Epithelial cell of proximal tubule (primary cell): Measurements from ENCODE around the gene WASHC4. TPM values are rescaled to one million over a fixed set of nuclear protein-coding genes. Genes with fewer than 3 reads are reported as not detected.

Experiments
- DNase-seq: peaks from one replicate; pipeline ENCODE4 v3.0.0-alpha.2; 2011; ENCODE audit warnings: low read depth
- H3K4me3 ChIP-seq: 2 replicates; pipeline ENCODE4 v1.5.1; 2011; ENCODE audit warnings: low read depth, mild to moderate bottlenecking, low read length
- CTCF ChIP-seq: conservative IDR thresholded peaks from 2 replicates; pipeline ENCODE4 v1.5.1; 2012; ENCODE audit warnings: low read depth, mild to moderate bottlenecking, low read length
- total RNA-seq: library from RNA; depleted of rRNA; stranded (reverse); fragments of >200 nt; gene quantifications from 2 replicates; pipeline ENCODE4 v1.2.3, GENCODE V29; 2015

Gene WASHC4
- 31.0 and 47.5 TPM in 2 replicates for total RNA-seq

DNA sequence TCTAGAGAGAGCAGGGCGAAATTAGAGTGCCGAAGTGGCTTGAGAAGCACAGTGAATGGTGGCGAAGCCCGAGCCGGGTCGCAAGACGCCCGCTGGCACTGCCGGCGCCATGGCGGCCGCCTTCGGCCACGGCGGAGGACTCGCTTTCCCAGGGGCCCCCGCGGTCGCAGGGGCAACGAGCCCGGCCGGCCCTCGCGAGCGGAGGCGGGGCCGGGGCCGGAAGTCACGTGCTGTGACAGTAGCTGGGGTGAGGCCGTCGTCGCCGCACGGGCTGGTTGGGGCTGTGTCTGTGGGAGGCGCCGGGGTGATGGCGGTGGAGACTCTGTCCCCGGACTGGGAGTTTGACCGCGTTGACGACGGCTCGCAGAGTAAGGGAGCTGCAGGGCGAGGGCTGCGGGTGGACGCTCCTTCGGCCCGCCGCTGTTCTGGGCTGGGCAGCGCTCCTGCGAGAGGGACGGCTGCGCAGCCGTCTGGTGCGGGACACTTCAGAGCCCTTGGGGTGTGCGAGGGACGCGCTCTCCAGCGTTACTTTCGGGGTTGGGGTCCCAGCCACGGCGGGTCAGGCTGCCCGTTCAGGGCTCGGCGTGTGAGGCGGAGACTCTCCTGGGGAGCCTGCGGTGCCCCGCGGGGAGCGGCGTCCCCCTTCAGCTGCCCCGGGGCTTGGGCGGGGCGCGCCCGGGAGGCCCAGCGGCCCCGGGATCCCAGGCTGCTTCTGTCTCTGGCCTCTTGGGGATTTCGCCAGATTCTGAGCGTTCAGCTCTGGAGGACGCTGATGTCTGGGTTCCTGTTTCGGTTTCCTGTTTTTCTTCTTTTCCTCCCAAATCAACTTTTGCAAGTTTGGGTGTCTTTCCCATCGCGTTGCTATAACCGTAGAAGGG, at the start of gene WASHC4:
Gene WASHC4, plus strand, starts transcription at position 238 of the 878 bp plus-strand sequence. Its CDS starts 70 bp downstream, at position 308.
- TF ChIP-seq CTCF = no peak
- DNase-seq = no peak
- H3K4me3 ChIP-seq = peak within 1 kb of the TSS; percentile 91

DNA sequence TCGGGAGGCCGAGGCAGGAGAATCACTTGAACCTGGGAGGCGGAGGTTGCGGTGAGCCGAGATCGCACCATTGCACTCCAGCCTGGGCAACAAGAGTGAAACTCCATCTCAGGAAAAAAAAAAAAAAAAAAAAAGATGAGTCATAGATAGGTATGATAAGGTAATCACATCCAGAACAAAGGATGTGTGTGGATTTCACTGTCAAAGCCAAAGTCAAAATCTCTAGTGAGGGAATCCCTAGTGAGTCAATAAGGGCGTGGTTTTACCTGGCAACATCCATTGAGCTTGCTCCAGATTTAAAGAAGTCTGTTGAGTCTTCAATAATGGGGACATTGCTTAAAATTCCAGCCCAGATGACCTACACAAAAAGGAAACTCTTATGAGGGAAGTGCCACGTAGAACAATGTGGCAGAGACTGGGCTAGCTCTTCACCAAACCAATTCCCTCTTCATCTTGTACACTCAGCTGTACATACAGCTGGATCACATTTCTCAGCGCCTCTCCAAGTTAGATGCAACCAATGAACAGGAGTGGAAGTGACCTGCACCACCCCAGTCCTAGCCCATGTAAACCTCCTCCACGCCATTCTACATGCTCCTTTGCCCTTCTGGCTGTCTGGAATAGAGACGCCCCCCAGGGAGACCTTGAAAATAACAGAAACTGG, 46.7 kb upstream of the WASHC4 start:
- TF ChIP-seq CTCF = no peak
- DNase-seq = no peak
- no peak overlapping the region for H3K4me3 ChIP-seq

DNA sequence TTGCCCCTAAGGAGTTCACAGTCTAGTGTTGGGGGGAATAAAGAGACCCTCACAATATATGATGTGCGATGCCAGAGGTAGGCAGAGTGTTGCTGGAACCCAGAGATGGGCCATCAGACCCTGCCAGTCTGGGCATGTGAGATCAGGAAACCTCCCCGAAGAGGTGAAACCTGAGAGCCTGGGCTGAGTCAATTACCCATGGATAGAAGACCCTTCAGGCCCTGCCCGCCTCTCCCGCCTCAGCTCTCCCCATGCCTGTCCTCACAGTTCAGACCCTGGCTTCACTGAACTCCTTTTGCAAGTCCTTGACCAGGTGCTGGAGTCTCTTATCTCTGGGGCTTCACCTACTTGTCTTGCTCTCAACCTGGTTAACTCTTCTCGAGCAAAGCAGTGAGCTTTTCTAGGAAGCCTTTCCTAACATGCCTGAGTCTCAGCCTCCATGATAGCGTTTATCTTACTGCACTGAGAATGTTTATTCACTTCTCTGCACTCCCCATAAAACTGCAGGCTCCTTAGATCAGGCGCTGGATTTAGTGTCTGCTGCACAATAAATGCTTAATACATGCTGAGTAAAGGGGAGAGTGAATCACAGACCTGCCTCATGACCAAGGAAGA, 42.9 kb upstream of the WASHC4 start:
- DNase-seq = no peak
- H3K4me3 ChIP-seq = no peak overlapping the region
- TF ChIP-seq CTCF = no peak

GRCh38 chr12:105067511-105068031, 40.0 kb upstream of the WASHC4 start:
- DNase-seq = no peak
- H3K4me3 ChIP-seq = no peak overlapping the region
- no peak for TF ChIP-seq CTCF

DNA sequence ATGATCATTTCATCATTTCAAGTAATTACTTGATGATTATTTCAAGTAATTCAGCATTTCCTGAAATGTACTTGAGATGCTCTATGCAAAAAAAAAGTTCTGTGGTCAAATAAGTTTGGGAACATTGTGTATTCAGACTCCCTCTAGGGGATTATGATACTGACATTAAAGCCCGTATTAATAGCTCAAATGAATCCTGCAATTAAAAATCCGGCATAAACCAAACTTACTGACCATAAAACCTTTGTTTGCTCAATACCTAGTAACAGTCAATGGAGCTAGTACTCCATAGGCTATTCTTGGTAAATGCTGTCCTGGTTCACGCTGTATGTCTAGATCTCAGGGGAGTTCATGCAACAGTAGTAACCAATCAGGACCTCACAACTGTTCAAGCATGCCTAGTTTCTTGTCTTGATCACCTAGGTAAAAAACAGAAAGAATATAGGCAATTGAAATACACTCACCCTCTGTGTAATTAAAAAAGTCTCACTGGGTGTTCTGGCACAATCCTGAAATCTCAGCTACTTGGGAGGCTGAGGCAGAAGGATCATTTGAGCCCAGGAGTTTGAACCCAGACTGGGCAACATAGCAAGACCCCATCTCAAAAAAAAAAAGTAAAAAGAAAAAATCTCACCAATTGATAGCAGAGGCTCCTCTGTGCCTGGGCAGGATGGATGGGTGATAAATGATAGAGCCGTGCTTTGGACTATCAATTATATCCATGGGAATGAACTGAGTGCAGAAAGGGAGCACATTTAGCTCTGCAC, 37.4 kb upstream of the WASHC4 start:
- no peak for TF ChIP-seq CTCF
- no peak overlapping the region for H3K4me3 ChIP-seq
- no peak for DNase-seq

DNA sequence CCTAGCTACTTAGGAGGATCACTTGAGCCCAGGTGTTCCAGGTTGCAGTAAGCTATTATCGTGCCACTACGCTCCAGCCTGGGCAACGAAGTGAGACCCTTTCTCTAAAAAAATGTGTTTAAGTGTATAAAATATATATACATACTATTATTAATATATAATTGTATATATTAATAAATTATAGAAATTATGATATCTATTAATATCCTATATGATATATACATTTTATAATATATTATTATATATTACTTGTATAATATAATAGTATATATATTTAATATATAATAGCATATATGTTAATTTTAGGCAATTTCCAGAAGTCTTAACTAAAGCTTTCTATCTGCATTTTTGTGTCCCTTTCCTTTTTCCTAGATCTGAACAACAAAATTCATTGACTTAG, 35.5 kb upstream of the WASHC4 start:
- no peak for TF ChIP-seq CTCF
- no peak overlapping the region for H3K4me3 ChIP-seq
- DNase-seq = no peak
